ENCODE measurements around the gene SLCO3A1. TPM values are rescaled to one million over a fixed set of nuclear protein-coding genes. Genes with fewer than 3 reads are reported as not detected.

SLCO3A1 gene
- total RNA-seq, 1 donor from 2014 or later, result 42.5 TPM

DNA sequence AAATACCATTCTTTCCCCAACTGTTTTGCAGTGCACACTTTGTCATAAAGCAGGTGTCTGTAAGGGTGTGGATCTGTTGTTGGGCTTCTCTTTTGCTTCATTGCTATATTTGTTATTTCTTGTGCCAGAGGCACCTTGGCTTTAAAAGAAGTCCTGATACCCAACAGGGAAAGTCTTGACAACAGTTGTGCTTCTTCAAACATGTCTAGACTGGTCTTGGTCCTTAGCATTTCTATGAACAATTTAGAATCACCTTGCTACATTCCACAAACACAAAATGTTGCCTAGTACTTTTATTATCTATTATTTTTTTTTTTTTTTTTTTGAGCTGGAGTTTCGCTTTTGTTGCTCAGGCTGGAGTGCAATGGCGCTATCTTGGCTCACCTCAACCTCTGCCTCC lies 233.7 kb downstream of the SLCO3A1 start:
- no peak overlapping the region for H3K4me3 ChIP-seq
- no peaks in the 10 kb centered on the region for H3K9me3 ChIP-seq
- H3K4me1 ChIP-seq, result peaks cover 3% of the 10 kb centered on the region
- H3K36me3 ChIP-seq, result no peaks in the 10 kb centered on the region
- no peak for ATAC-seq
- no peaks in the 10 kb centered on the region for H3K27me3 ChIP-seq (ENCODE audit: low read depth)
- intact Hi-C loops (cut with DNase I), result loop anchor here (10.0 kb wide), 2 partner anchors 382 to 782 kb away; no protein-coding TSS in a partner anchor
- no peak for DNase-seq
- TF ChIP-seq, protein P1, sequence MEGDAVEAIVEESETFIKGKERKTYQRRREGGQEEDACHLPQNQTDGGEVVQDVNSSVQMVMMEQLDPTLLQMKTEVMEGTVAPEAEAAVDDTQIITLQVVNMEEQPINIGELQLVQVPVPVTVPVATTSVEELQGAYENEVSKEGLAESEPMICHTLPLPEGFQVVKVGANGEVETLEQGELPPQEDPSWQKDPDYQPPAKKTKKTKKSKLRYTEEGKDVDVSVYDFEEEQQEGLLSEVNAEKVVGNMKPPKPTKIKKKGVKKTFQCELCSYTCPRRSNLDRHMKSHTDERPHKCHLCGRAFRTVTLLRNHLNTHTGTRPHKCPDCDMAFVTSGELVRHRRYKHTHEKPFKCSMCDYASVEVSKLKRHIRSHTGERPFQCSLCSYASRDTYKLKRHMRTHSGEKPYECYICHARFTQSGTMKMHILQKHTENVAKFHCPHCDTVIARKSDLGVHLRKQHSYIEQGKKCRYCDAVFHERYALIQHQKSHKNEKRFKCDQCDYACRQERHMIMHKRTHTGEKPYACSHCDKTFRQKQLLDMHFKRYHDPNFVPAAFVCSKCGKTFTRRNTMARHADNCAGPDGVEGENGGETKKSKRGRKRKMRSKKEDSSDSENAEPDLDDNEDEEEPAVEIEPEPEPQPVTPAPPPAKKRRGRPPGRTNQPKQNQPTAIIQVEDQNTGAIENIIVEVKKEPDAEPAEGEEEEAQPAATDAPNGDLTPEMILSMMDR (IDR thresholded peaks at IDR 0.05), result no peak
- H3K27ac ChIP-seq, result no peak overlapping the region

DNA sequence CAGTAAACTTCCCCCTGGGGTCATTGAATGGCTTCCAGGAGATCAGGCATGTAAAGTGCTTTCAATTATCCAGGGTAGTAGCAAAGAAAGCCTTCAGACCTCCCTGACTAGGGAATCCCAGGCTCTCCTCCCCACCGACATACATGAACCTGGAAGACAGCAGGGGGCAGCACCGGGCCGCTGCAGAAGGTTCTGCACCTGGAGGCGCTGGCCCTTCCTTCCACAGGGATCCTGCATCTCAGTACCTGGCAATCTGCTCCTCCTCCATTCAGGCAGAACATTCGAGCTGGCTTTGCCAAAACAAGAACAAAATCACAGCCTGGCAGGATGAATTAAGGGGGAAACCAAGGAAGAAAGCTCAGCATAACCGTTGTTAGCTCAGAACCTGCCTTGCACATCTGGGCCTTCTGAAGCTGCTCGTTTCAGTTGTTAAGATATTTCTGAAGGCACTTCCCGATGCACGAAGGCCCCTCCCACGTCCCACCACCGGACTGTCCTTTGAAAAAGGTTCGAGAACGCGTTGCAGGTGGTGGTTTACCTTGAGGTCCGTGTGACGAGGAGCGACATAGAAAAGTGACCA lies 237.7 kb downstream of the SLCO3A1 start:
- TF ChIP-seq, protein P1 (IDR thresholded peaks at IDR 0.05), result peak; percentile 55
- no peaks in the 10 kb centered on the region for H3K9me3 ChIP-seq
- H3K27ac ChIP-seq, result no peak overlapping the region
- ATAC-seq (peak; percentile 62 to 70), DNase-seq (peak; percentile 63)
- intact Hi-C loops (cut with DNase I), result no loop called here
- H3K4me1 ChIP-seq, result peaks cover 13% of the 10 kb centered on the region
- H3K4me3 ChIP-seq, result no peak overlapping the region
- peaks cover 8% of the 10 kb centered on the region for H3K36me3 ChIP-seq
- H3K27me3 ChIP-seq (ENCODE audit: low read depth), result no peaks in the 10 kb centered on the region

DNA sequence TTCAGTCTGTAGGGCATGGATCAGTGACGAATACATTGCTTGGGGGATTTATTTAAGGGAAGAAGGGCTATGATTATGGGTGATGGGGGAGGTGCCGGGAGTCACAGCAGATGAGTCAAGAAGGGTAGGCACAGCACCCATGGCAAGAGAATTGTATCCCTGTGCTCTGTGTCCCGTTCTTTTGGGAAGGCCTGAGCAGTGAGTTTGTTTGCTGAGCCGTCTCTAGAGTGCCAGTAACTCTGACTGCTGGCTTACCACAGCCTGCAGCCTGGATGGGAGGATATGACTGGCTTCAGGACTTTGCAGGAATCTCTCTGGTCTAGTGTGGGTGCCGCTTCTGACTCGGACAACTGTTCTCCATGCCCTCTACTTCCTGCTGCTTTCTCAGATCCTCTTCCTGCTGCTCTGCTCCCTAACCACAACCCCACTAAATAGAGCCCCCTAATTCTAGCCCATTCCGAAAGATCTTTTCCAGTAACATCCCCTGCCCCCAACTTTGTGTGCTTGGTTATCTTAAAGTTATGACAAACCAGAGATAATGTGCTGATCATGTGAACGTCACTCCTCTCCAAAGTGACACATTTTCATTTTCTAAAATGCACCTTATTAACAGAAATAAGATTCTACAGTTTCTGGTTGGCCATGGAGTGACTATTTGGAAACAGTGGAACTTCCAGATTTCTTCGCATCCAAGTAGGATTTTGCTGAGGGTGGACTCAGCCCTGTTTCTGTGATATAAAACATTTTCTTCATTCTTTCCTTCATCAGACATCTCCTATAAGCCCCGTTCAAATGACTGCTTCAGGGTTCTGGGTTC lies 239.0 kb downstream of the SLCO3A1 start:
- H3K4me3 ChIP-seq, result no peak overlapping the region
- TF ChIP-seq, protein P1 (IDR thresholded peaks at IDR 0.05), result no peak
- H3K9me3 ChIP-seq, result no peaks in the 10 kb centered on the region
- intact Hi-C loops (cut with DNase I), result no loop called here
- DNase-seq, result no peak
- H3K4me1 ChIP-seq, result peaks cover 15% of the 10 kb centered on the region
- H3K27me3 ChIP-seq (ENCODE audit: low read depth), result no peaks in the 10 kb centered on the region
- H3K27ac ChIP-seq, result no peak overlapping the region
- peaks cover 11% of the 10 kb centered on the region for H3K36me3 ChIP-seq
- ATAC-seq, result no peak

DNA sequence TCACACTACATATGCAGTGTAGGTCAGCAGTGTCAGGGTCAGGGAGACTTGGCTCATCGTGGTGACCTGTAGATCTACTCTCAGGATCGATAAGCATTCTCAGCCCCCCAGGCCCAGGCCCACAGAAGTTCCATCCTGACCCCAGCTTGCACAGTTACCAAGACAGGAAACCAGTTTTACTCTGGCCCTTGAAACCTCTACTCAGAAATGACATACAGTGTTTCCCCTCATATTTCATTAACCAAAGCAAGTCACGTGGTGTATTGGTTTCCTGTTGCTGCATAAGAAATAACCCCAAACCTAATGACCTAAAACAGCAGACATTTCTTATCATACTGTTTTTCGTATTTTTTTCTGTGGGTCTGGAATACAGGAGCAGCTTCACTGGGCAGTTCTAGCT lies 242.2 kb downstream of the SLCO3A1 start:
- Histone ChIP-seq H3K9me3 (no peaks in the 10 kb centered on the region), H3K4me3 (no peak overlapping the region), H3K27me3 (ENCODE audit: low read depth) (no peaks in the 10 kb centered on the region), H3K36me3 (peaks cover 11% of the 10 kb centered on the region), H3K4me1 (peaks cover 20% of the 10 kb centered on the region), H3K27ac (peak overlapping the region; percentile 13)
- intact Hi-C loops (cut with DNase I), result no loop called here
- TF ChIP-seq, protein P1 (IDR thresholded peaks at IDR 0.05), result no peak
- DNase-seq (no peak), ATAC-seq (peak in 1 of 2 donors; percentile 20)

DNA sequence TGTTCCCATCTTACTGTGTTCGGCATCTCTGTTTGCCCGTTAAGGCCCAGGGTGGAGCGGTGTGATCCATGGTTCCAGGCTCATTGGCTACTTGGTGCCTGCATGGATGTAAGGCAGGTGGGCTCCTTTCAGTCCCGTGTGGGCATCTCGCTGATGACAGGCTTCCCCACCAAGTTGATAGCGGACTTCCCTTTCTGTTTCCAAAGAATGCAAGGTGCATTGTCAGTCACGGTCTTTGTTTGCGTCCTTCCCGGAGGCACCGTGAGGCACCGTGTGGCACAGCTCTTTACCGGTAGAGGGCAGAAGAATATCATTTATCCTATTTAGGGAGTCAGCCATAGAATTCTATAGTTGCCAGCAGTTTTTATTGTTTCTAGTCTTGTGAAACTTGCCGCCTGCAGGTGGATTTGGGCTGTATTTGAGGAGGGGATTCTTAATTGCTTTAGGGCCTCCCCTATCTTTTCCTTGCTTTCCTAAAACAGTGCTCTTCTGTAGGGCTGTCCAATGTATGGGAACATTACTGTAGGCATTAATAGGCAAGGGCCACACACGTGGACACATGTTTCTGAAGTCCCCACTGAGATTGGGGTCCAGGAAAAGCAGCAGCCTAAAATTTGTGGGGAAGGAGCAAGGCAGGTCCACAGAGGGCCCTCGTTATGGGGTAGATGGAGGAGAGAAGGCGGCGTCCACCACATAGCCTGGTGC lies 244.1 kb downstream of the SLCO3A1 start:
- no peaks in the 10 kb centered on the region for H3K27me3 ChIP-seq (ENCODE audit: low read depth)
- H3K4me3 ChIP-seq, result no peak overlapping the region
- intact Hi-C loops (cut with DNase I), result no loop called here
- TF ChIP-seq, protein P1 (IDR thresholded peaks at IDR 0.05), result peak; percentile 70
- no peak for DNase-seq
- ATAC-seq, result peak; percentile 71 to 79
- peaks cover 20% of the 10 kb centered on the region for H3K4me1 ChIP-seq
- peaks cover 11% of the 10 kb centered on the region for H3K36me3 ChIP-seq
- H3K27ac ChIP-seq, result no peak overlapping the region
- H3K9me3 ChIP-seq, result no peaks in the 10 kb centered on the region
